MCF 10A (cell line): ENCODE data around the gene ZNF668. TPM values are rescaled to one million over a fixed set of nuclear protein-coding genes. Genes with fewer than 3 reads are reported as not detected.

Source experiments
- BruUV-seq: library from RNA; stranded (reverse); fragments of 400-500 nt; replicated peaks from 2 replicates; lab custom pipeline; 2021; lab: Mats Ljungman, UMichigan
- CTCF ChIA-PET: fragments of 300-600 bp; sonication (Branson Sonifier 250); formaldehyde crosslinking; extraction: SDS; loops from one replicate; lab custom pipeline; 2021; ENCODE audit warnings: antibody characterized with exemption, inconsistent platforms; lab: Yijun Ruan, JAX
- POLR2A ChIA-PET: fragments of 300-600, 350-650 bp; sonication (Branson Sonifier 250); formaldehyde crosslinking; extraction: SDS; loops from one replicate; lab custom pipeline; 2020; ENCODE audit warnings: antibody characterized with exemption, inconsistent platforms; lab: Yijun Ruan, JAX
- DNase-seq: peaks from one replicate; pipeline ENCODE4 v3.0.0-alpha.2; 2018; ENCODE audit not compliant: unreplicated experiment
- H3K27ac Mint-ChIP-seq: one replicate; pipeline ENCODE4 v1.8.0; 2022; ENCODE audit warnings: mild to moderate bottlenecking, low read depth, mixed read lengths; ENCODE audit not compliant: unreplicated experiment
- H3K27me3 Mint-ChIP-seq: one replicate; pipeline ENCODE4 v1.8.0; 2022; ENCODE audit warnings: mixed read lengths; ENCODE audit not compliant: insufficient read depth, unreplicated experiment
- H3K36me3 Mint-ChIP-seq: one replicate; pipeline ENCODE4 v1.8.0; 2022; ENCODE audit warnings: mild to moderate bottlenecking, moderate library complexity, mixed read lengths; ENCODE audit not compliant: insufficient read depth, unreplicated experiment
- H3K4me1 Mint-ChIP-seq: one replicate; pipeline ENCODE4 v1.8.0; 2022; ENCODE audit warnings: mixed read lengths; ENCODE audit not compliant: insufficient read depth, unreplicated experiment
- H3K4me3 Mint-ChIP-seq: one replicate; pipeline ENCODE4 v1.8.0; 2022; ENCODE audit warnings: mild to moderate bottlenecking, moderate library complexity, mixed read lengths; ENCODE audit not compliant: unreplicated experiment
- H3K9me3 Mint-ChIP-seq: one replicate; pipeline ENCODE4 v1.8.0; 2022; ENCODE audit warnings: mixed read lengths; ENCODE audit not compliant: unreplicated experiment
- intact Hi-C: fragments of 100-400 bp; cut with micrococcal nuclease; formaldehyde crosslinking; loops from 2 replicates; pipeline ENCODE4 v1.14.1; 2022
- total RNA-seq: library from RNA; stranded (reverse); gene quantifications from 2 replicates; pipeline ENCODE4 v1.2.3, GENCODE V29; 2022
- TF ChIP-seq, protein P1 (sequence below): fragments of 200-600 bp; IDR thresholded peaks from one replicate; pipeline ENCODE4 v1.8.0; 2022; ENCODE audit warnings: antibody characterized with exemption, mild to moderate bottlenecking; ENCODE audit not compliant: unreplicated experiment

The ZNF668 gene
- total RNA-seq, 1 experiment from 2014 or later, result 11.9 TPM

DNA sequence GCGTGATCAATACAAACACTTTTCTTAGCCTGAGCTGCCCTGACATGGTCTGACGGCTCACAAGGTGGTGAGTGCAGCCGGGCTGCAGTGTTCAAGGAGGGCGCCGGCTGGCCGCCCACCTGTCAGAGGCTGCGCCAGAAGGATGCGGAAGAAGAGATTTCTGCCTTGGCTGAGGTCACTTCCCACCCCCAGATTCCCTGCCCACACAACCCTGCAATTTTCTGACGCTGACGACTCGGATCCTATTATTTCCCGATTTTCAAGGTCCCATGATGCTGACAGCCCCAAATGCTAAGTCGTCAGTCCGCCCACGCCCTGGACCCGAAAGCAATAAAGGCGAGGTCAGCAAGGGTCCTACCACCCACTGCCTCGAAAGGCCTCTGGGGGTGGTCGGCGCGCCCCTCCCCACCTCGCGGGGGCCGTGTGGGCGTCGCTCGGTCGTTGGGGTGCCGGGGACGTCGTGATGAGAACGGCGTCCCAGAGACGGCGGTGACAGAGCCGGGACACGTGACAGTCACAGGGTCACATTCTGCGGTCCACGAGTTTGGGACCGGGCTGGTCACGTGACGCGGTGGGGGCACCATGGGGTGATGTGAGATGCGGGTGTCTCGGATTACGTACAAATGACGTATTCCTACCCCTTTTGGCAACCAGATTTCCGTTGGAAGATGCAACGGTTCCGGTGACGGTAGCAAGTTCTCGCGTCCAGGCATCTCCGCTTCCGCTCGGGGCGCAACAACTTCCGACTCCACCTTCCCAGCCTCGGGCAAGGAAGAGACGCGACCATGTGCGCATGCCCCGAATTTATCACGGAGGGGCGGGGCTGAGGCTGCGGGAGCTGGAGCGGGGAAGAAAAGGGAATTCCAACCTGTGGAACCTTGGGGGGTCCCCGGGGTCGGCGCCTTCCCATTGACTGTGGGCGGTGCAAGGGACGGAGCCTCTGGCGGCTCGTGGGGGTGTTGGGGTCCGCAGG, 41.0 kb downstream of the ZNF668 start, which contains the start of gene STX4:
TSS of gene STX4 (plus strand) at position 823 of the 973 bp plus-strand sequence. CDS start 248 bp downstream, outside the sequence.
- POLR2A ChIA-PET, result interaction anchor here (0.6 to 4.4 kb wide), 18 partner anchors 10 to 421 kb away, joined by 3 to 52 read pairs (median 5); partner anchors contain the start of genes HSD3B7, KAT8, VKORC1 and ZNF646
- DNase-seq, result peak; percentile 96
- no peaks in the 10 kb centered on the region for H3K9me3 Mint-ChIP-seq
- peak within 1 kb of the TSS; percentile 91 for H3K4me3 Mint-ChIP-seq
- no peaks in the 10 kb centered on the region for H3K4me1 Mint-ChIP-seq
- H3K36me3 Mint-ChIP-seq, result peaks cover 40% of the 10 kb centered on the region
- intact Hi-C loops, result loop anchor here (1.0 to 5.0 kb wide), 5 partner anchors 19 to 419 kb away; no protein-coding TSS in a partner anchor
- no TSS peak for BruUV-seq
- CTCF ChIA-PET, result interaction anchor here (0.6 to 0.9 kb wide), 3 partner anchors 13 to 109 kb away, joined by 3 read pairs; no protein-coding TSS in a partner anchor
- TF ChIP-seq, protein P1, sequence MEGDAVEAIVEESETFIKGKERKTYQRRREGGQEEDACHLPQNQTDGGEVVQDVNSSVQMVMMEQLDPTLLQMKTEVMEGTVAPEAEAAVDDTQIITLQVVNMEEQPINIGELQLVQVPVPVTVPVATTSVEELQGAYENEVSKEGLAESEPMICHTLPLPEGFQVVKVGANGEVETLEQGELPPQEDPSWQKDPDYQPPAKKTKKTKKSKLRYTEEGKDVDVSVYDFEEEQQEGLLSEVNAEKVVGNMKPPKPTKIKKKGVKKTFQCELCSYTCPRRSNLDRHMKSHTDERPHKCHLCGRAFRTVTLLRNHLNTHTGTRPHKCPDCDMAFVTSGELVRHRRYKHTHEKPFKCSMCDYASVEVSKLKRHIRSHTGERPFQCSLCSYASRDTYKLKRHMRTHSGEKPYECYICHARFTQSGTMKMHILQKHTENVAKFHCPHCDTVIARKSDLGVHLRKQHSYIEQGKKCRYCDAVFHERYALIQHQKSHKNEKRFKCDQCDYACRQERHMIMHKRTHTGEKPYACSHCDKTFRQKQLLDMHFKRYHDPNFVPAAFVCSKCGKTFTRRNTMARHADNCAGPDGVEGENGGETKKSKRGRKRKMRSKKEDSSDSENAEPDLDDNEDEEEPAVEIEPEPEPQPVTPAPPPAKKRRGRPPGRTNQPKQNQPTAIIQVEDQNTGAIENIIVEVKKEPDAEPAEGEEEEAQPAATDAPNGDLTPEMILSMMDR, result no peak
- peak within 1 kb of the TSS; percentile 84 for H3K27ac Mint-ChIP-seq
- no peaks in the 10 kb centered on the region for H3K27me3 Mint-ChIP-seq

DNA sequence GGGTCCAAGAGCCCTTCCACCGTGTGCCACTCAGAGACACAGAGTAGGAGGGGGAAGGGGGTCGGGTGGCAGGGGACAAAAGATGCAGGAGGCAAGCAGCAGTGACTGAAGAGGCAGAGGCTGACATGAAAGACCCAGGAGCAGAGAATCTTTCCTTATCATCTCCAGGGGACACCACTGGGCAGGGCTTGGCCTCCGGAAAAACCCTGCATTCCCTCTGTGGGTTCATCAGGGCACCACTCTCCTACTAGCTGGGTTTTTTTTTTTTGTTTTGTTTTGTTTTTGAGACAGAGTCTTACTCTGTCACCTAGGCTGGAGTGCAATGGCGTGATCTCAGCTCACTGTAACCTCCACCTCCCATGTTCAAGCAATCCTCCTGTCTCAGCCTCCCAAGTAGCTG, 42.8 kb downstream of the ZNF668 start:
- ChIA-PET CTCF (interaction anchor here (0.7 kb wide), 1 partner anchor 45 kb away, joined by 3 read pairs; no protein-coding TSS in a partner anchor), POLR2A (interaction anchor here (4.4 kb wide), 1 partner anchor 42 kb away, joined by 52 read pairs; the partner anchor contains the start of genes ZNF646 and ZNF668)
- Mint-ChIP-seq H3K4me3 (no peak overlapping the region), H3K27ac (no peak overlapping the region), H3K9me3 (no peaks in the 10 kb centered on the region), H3K36me3 (peaks cover 37% of the 10 kb centered on the region), H3K4me1 (no peaks in the 10 kb centered on the region), H3K27me3 (no peaks in the 10 kb centered on the region)
- no peak for DNase-seq
- TF ChIP-seq, protein P1, result no peak
- no TSS peak for BruUV-seq
- intact Hi-C loops, result loop anchor here (5.0 kb wide), 3 partner anchors 34 to 421 kb away; no protein-coding TSS in a partner anchor

DNA sequence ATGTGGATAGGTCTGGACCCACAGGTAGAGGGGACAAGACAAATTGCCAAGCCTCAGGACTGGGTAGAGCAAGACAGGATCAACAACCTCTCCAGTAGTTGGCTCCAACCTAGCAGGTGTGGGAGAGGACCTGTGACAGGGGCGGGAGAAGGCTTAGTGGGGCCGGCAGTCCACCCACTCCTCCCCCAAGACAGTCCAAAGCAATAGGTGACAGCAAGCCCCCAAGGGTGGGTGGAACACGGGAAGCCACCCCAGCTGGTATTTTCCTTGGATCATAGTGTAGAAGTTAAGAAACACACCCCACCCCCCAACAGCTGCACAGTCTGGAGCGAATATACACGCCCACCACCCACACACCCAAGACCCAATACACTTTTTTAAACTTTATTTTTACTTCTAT, 44.8 kb downstream of the ZNF668 start:
- Mint-ChIP-seq H3K27ac (no peak overlapping the region), H3K4me1 (no peaks in the 10 kb centered on the region), H3K36me3 (peaks cover 17% of the 10 kb centered on the region), H3K4me3 (no peak overlapping the region), H3K9me3 (no peaks in the 10 kb centered on the region), H3K27me3 (no peaks in the 10 kb centered on the region)
- TF ChIP-seq, protein P1, result no peak
- no TSS peak for BruUV-seq
- POLR2A ChIA-PET, result no interaction called here
- intact Hi-C loops, result no loop called here
- no peak for DNase-seq
- CTCF ChIA-PET, result no interaction called here

DNA sequence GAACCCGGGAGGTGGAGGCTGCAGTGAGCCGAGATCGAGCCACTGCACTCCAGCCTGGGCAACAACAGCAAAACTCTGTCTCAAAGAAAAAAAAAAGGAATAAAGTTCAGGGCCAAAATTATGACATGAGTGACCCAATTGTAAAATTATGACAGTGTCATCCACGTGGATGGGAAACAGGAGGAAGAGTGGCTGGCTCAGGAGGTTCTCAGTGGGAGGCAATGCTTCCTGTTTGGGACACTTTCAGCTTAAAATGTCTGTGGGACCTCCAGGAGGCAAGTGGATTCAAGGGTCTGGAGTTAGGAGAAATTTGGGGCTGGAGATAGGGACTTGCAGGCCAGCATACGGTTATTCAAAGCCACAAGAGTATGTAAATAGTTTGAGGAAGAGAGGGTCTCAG, 48.7 kb downstream of the ZNF668 start:
- CTCF ChIA-PET, result interaction anchor here (1.2 kb wide), 1 partner anchor 40 kb away, joined by 8 read pairs; the partner anchor contains the start of gene HSD3B7

More for the DNA sequence above, 48.7 kb downstream of the ZNF668 start:
- intact Hi-C loops, result no loop called here
- H3K27me3 Mint-ChIP-seq, result no peaks in the 10 kb centered on the region
- no peaks in the 10 kb centered on the region for H3K4me1 Mint-ChIP-seq
- no TSS peak for BruUV-seq
- no peak for DNase-seq
- TF ChIP-seq, protein P1, result no peak
- H3K36me3 Mint-ChIP-seq, result peaks cover 6% of the 10 kb centered on the region
- H3K9me3 Mint-ChIP-seq, result no peaks in the 10 kb centered on the region
- POLR2A ChIA-PET, result no interaction called here
- H3K27ac Mint-ChIP-seq, result no peak overlapping the region
- H3K4me3 Mint-ChIP-seq, result no peak overlapping the region
